K562 (cell line): ENCODE data around the gene CLN5. TPM values are rescaled to one million over a fixed set of nuclear protein-coding genes. Genes with fewer than 3 reads are reported as not detected.

ENCODE experiments used
- COPS2 ChIP-seq: fragments of 450-650 bp; conservative IDR thresholded peaks from 2 replicates; pipeline ENCODE4 v1.6.1; 2016; ENCODE audit warnings: mild to moderate bottlenecking, moderate library complexity
- CTBP1 ChIP-seq: fragments of 450-650 bp; IDR thresholded peaks from 2 replicates; pipeline ENCODE4 v1.6.1; 2016; ENCODE audit warnings: borderline replicate concordance
- E2F4 ChIP-seq: sonication (generic); formaldehyde crosslinking; IDR thresholded peaks from 2 replicates; pipeline ENCODE4 v1.8.0; 2022; ENCODE audit warnings: mild to moderate bottlenecking, low read depth, missing genetic modification reagents
- ETV1 ChIP-seq: fragments of 450-650 bp; conservative IDR thresholded peaks from 2 replicates; pipeline ENCODE4 v1.6.1; 2016; ENCODE audit warnings: missing genetic modification characterization, control low read depth, low read depth, missing compliant biosample characterization
- MEIS2 ChIP-seq: fragments of 450-650 bp; IDR thresholded peaks from 2 replicates; pipeline ENCODE4 v1.6.1; 2014; ENCODE audit warnings: mild to moderate bottlenecking; ENCODE audit not compliant: partially characterized antibody
- PBX2 ChIP-seq, 2 experiments: IDR thresholded peaks in 1 of 2; conservative IDR thresholded peaks in 1 of 2; 2 replicates each; pipeline ENCODE4 v1.6.1; 2016; ENCODE audit warnings: low read depth in 2 of 2, mild to moderate bottlenecking in 1 of 2, missing compliant biosample characterization in 1 of 2, missing genetic modification characterization in 1 of 2, moderate library complexity in 1 of 2
- SPI1 ChIP-seq: IDR thresholded peaks from 2 replicates; pipeline ENCODE4 v1.6.1; 2011; ENCODE audit warnings: low read depth, low read length, control low read depth, borderline replicate concordance
- ZBTB2 ChIP-seq: fragments of 450-650 bp; IDR thresholded peaks from 2 replicates; pipeline ENCODE4 v1.6.1; 2016; ENCODE audit warnings: antibody characterized with exemption
- polyA plus RNA-seq, 8 experiments: library from polyadenylated mRNA; depleted of rRNA in 4 of 8; stranded (reverse) in 5 of 8; unstranded in 3 of 8; fragments of >200 nt; fragmentation: Nextera tagmentation in 2 of 8; fragmentation: Illumina TruSeq in 1 of 8; extraction: Ambion mirVana in 2 of 8; extraction: Trizol in 1 of 8; gene quantifications; 2 replicates each; pipeline versions ENCODE4 v1.2.1 to v1.2.3, GENCODE V29; 2011 to 2014; ENCODE audit warnings: inconsistent platforms in 1 of 8, missing spikeins in 1 of 8
- total RNA-seq, 7 experiments: library from RNA; depleted of rRNA in 6 of 7; stranded (reverse); fragments of >200 nt in 6 of 7; fragmentation: Illumina TruSeq in 2 of 7; extraction: Trizol in 2 of 7; gene quantifications; 2 replicates each; pipeline versions ENCODE4 v1.2.1 to v1.2.3, GENCODE V29; 2011 to 2021; ENCODE audit warnings: low replicate concordance in 1 of 7

The CLN5 gene
- total and polyA plus RNA-seq, 9 of the 15 experiments (the other 6 are each of a cell fraction or from before 2014, with no cell fraction given), result 4.6 to 11.5 (median 7.2) TPM

- TF ChIP-seq COPS2 (no peak), MEIS2 (peak; percentile 73), ZBTB2 (no peak), SPI1 (0 out of 2 replicates have a peak, but pooled peaks have one; percentile 28), ETV1 (tag) (no peak), PBX2 (CRISPR knock-in tag; IDR thresholded peaks at IDR 0.05; ENCODE audit: low read depth) (no peak), PBX2 (tag; conservative IDR thresholded peaks at IDR 0.05; ENCODE audit: low read depth) (peak; percentile 55; the same call in 1 of the 2 replicates), E2F4 (CRISPR knock-in tag) (no peak), CTBP1 (0 out of 2 replicates have a peak, but pooled peaks have one; percentile 25)
Observed at GRCh38 chr13:77042566-77043177, 50.8 kb downstream of the CLN5 start (continued).
